NCI-H2171 (cell line): ENCODE data around the gene CARD19.
A peak's percentile ranks its signal among the peaks of the same experiment; 100 is the strongest.

Experiments
- DNase-seq: peaks from one replicate; lab custom pipeline; 2025; lab: John Stamatoyannopoulos, UW

CARD19 gene

GRCh38 chr9:93096131-93096802 lies at the start of gene CARD19:
Gene CARD19 (plus strand): TSS chr9:93096217. CDS start chr9:93096346, 129 bp downstream.
- peak; percentile 45 for DNase-seq

- no peak for DNase-seq
Observed at GRCh38 chr9:93048566-93049448, 47.2 kb upstream of the CARD19 start.

- DNase-seq: no peak
Observed at GRCh38 chr9:93049491-93049890, 46.5 kb upstream of the CARD19 start.

GRCh38 chr9:93050231-93050630 lies 45.8 kb upstream of the CARD19 start:
- DNase-seq: no peak

GRCh38 chr9:93051680-93052089 lies 44.3 kb upstream of the CARD19 start:
- no peak for DNase-seq

- no peak for DNase-seq
Observed at GRCh38 chr9:93052791-93053540, 43.1 kb upstream of the CARD19 start.

- DNase-seq: peak; percentile 57
Observed at GRCh38 chr9:93053781-93054331, 42.2 kb upstream of the CARD19 start.

GRCh38 chr9:93054758-93055704 lies 41.0 kb upstream of the CARD19 start:
- DNase-seq: peak; percentile 63

- DNase-seq: no peak
Observed at GRCh38 chr9:93057042-93057702, 38.8 kb upstream of the CARD19 start.

- DNase-seq: no peak
Observed at GRCh38 chr9:93057703-93058354, 38.2 kb upstream of the CARD19 start.

- peak; percentile 37 for DNase-seq
Observed at GRCh38 chr9:93058355-93059010, 37.5 kb upstream of the CARD19 start, which contains the start of gene SUSD3. Gene SUSD3 (plus strand): TSS chr9:93058701. CDS start chr9:93058743, 42 bp downstream.

GRCh38 chr9:93059011-93059714 lies 36.9 kb upstream of the CARD19 start:
- DNase-seq: no peak

GRCh38 chr9:93059715-93060578 lies 36.1 kb upstream of the CARD19 start:
- no peak for DNase-seq

- DNase-seq: no peak
Observed at GRCh38 chr9:93060746-93061259, 35.2 kb upstream of the CARD19 start.

- DNase-seq: no peak
Observed at GRCh38 chr9:93061260-93061751, 34.7 kb upstream of the CARD19 start.

- peak; percentile 79 for DNase-seq
Observed at GRCh38 chr9:93061791-93062763, 33.9 kb upstream of the CARD19 start.
